GM23338 (cell line): ENCODE results near the gene ZYX. TPM values are rescaled to one million over a fixed set of nuclear protein-coding genes. Genes with fewer than 3 reads are reported as not detected.

Experiments
- ATAC-seq: fragments of 200-7000 bp; cut with Tn5 transposase; 3 replicates; pipeline ENCODE4 v1.9.1; 2020
- DNase-seq: peaks from one replicate; pipeline ENCODE4 v3.0.0-alpha.2; 2015; ENCODE audit warnings: low spot score
- H2AFZ ChIP-seq: fragments of 200-600 bp; sonication (generic); 2 replicates; pipeline ENCODE4 v1.8.0; 2016; ENCODE audit warnings: antibody characterized with exemption, mild to moderate bottlenecking, moderate library complexity
- H3F3A ChIP-seq: fragments of 200-600 bp; sonication (generic); replicated peaks from 2 replicates; pipeline ENCODE4 v1.8.0; 2017; ENCODE audit warnings: antibody characterized with exemption, mixed run types, low read depth
- H3K27ac ChIP-seq: fragments of 200-600 bp; sonication (generic); 2 replicates; pipeline ENCODE4 v1.6.1; 2016; ENCODE audit warnings: low read depth
- H3K27me3 ChIP-seq: fragments of 200-600 bp; sonication (generic); 2 replicates; pipeline ENCODE4 v1.8.0; 2016; ENCODE audit warnings: mild to moderate bottlenecking, mixed run types, moderate library complexity; ENCODE audit not compliant: insufficient read depth
- H3K36me3 ChIP-seq: fragments of 200-600 bp; sonication (generic); 2 replicates; pipeline ENCODE4 v1.8.0; 2016; ENCODE audit warnings: mild to moderate bottlenecking; ENCODE audit not compliant: insufficient read depth
- H3K4me1 ChIP-seq: fragments of 200-600 bp; sonication (generic); 2 replicates; pipeline ENCODE4 v1.8.0; 2016; ENCODE audit warnings: mild to moderate bottlenecking, moderate library complexity; ENCODE audit not compliant: insufficient read depth
- H3K4me2 ChIP-seq: fragments of 200-600 bp; sonication (generic); 2 replicates; pipeline ENCODE4 v1.7.1; 2017; ENCODE audit warnings: mixed run types
- H3K4me3 ChIP-seq: fragments of 200-600 bp; sonication (generic); 2 replicates; pipeline ENCODE4 v1.6.1; 2016; ENCODE audit warnings: mixed run types
- H3K79me2 ChIP-seq: fragments of 200-600 bp; sonication (generic); replicated peaks from 2 replicates; pipeline ENCODE4 v1.8.0; 2017; ENCODE audit warnings: mild to moderate bottlenecking; ENCODE audit not compliant: insufficient read depth
- H3K9me2 ChIP-seq: fragments of 200-600 bp; sonication (generic); 2 replicates; pipeline ENCODE4 v1.8.0; 2017; ENCODE audit not compliant: insufficient read depth
- H4K20me1 ChIP-seq: fragments of 200-600 bp; sonication (generic); replicated peaks from 2 replicates; pipeline ENCODE4 v1.8.0; 2017; ENCODE audit warnings: mild to moderate bottlenecking; ENCODE audit not compliant: insufficient read depth
- H3K27ac Mint-ChIP-seq: 2 replicates; pipeline ENCODE4 v1.8.0; 2020; ENCODE audit warnings: inconsistent platforms, mild to moderate bottlenecking, moderate library complexity, mixed read lengths
- H3K27me3 Mint-ChIP-seq: 3 replicates; pipeline ENCODE4 v1.8.0; 2022; ENCODE audit warnings: low read depth, mild to moderate bottlenecking, moderate library complexity, mixed read lengths, inconsistent platforms; ENCODE audit not compliant: insufficient read depth, poor library complexity
- H3K36me3 Mint-ChIP-seq: 3 replicates; pipeline ENCODE4 v1.8.0; 2021; ENCODE audit warnings: low read depth, mild to moderate bottlenecking, inconsistent platforms, moderate library complexity, mixed read lengths
- H3K4me1 Mint-ChIP-seq: 3 replicates; pipeline ENCODE4 v1.8.0; 2020; ENCODE audit warnings: mild to moderate bottlenecking, inconsistent platforms, mixed read lengths
- H3K4me3 Mint-ChIP-seq: 3 replicates; pipeline ENCODE4 v1.8.0; 2021; ENCODE audit warnings: moderate library complexity, mild to moderate bottlenecking, inconsistent platforms, mixed read lengths
- H3K9me3 Mint-ChIP-seq: 3 replicates; pipeline ENCODE4 v1.8.0; 2020; ENCODE audit warnings: moderate library complexity, mild to moderate bottlenecking, inconsistent platforms, mixed read lengths
- EZH2 ChIP-seq: fragments of 200-600 bp; sonication (generic); IDR thresholded peaks from one replicate; pipeline ENCODE4 v1.8.0; 2017; ENCODE audit warnings: antibody characterized with exemption, mild to moderate bottlenecking, low read depth; ENCODE audit not compliant: unreplicated experiment
- JUNB ChIP-seq: IDR thresholded peaks from one replicate; pipeline ENCODE4 v1.6.1; 2016; ENCODE audit warnings: antibody characterized with exemption; ENCODE audit not compliant: unreplicated experiment
- NANOG ChIP-seq: IDR thresholded peaks from 2 replicates; pipeline ENCODE4 v1.6.1; 2016; ENCODE audit warnings: antibody characterized with exemption, borderline replicate concordance
- POLR2AphosphoS5 ChIP-seq: IDR thresholded peaks from 2 replicates; pipeline ENCODE4 v1.6.1; 2016; ENCODE audit warnings: antibody characterized with exemption, low read depth
- STAT1 ChIP-seq: IDR thresholded peaks from one replicate; pipeline ENCODE4 v1.6.1; 2016; ENCODE audit warnings: antibody characterized with exemption; ENCODE audit not compliant: unreplicated experiment
- ZNF114 ChIP-seq: fragments of 250-450 bp; sonication (Bioruptor Pico); IDR thresholded peaks from 2 replicates; pipeline ENCODE4 v1.5.0; 2020; ENCODE audit warnings: mild to moderate bottlenecking, moderate library complexity
- ZNF331 ChIP-seq: fragments of 250-450 bp; sonication (Bioruptor Pico); IDR thresholded peaks from 2 replicates; pipeline ENCODE4 v1.5.0; 2020; ENCODE audit warnings: low read depth, mild to moderate bottlenecking, moderate library complexity
- polyA plus RNA-seq: library from polyadenylated mRNA; unstranded; fragments of >200 nt; fragmentation: Nextera tagmentation; extraction: Ambion mirVana; gene quantifications from 2 replicates; pipeline ENCODE4 v1.2.1, GENCODE V29; 2016
- total RNA-seq: library from RNA; depleted of rRNA; stranded (reverse); fragments of >200 nt; shearing (Covaris generic); gene quantifications from 2 replicates; pipeline ENCODE4 v1.2.3, GENCODE V29; 2014
- TF ChIP-seq, protein P1 (sequence below), 2 experiments: fragments of 200-600 bp in 1 of 2; sonication (generic) in 1 of 2; conservative IDR thresholded peaks; 2 replicates each; pipeline versions ENCODE4 v1.5.1 to v1.6.1; 2016 to 2017; ENCODE audit warnings: antibody characterized with exemption in 2 of 2, low read depth in 2 of 2, mild to moderate bottlenecking in 2 of 2, moderate library complexity in 1 of 2
- TF ChIP-seq, protein P2 (sequence below): IDR thresholded peaks from 2 replicates; pipeline ENCODE4 v1.6.1; 2016; ENCODE audit warnings: antibody characterized with exemption
- TF ChIP-seq, protein P3 (sequence below): IDR thresholded peaks from one replicate; pipeline ENCODE4 v1.6.1; 2018; ENCODE audit warnings: antibody characterized with exemption; ENCODE audit not compliant: unreplicated experiment

Gene ZYX
- total and polyA plus RNA-seq, 2 experiments from 2014 or later: 111 to 141 TPM

DNA sequence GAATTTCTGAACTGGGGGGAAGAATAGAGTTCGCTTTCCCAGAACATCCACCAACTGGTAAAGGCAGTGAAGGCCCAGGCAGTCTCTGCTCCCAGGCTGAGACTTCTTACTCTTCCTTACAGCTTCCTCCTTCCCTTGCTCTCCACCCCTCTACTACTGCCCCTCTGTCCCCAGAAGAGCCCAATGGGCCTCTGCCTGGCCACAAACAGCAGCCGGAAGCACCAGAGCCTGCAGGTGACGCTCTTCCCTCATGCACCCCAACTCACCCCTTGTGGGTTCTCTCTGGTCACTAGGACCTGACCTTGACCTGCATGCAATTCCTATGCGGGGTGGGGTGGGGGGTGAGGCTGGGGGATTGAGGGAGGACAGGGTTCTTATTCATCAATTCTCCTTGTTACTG lies 35.1 kb upstream of the ZYX start:
- H3K36me3 ChIP-seq: no peaks in the 10 kb centered on the region
- DNase-seq (peak; percentile 56), ATAC-seq (peak; percentile 52)
- H3K4me3 Mint-ChIP-seq: peak overlapping the region; percentile 79
- peaks cover 23% of the 10 kb centered on the region for H3K4me1 ChIP-seq
- peaks cover 4% of the 10 kb centered on the region; the same call in 2 of the 3 replicates for H3K36me3 Mint-ChIP-seq
- H2AFZ ChIP-seq: peak overlapping the region; percentile 68; the same call in 1 of the 2 replicates
- H3K79me2 ChIP-seq: no peaks in the 10 kb centered on the region
- no peaks in the 10 kb centered on the region; the same call in 1 of the 2 replicates for H3K27me3 ChIP-seq
- H3F3A ChIP-seq: 0 out of 2 replicates have a peak, but pooled peaks cover 8% of the 10 kb centered on the region
- H4K20me1 ChIP-seq: no peaks in the 10 kb centered on the region
- H3K4me2 ChIP-seq: peak overlapping the region; percentile 87
- TF ChIP-seq NANOG: no peak
- TF ChIP-seq, protein P1, sequence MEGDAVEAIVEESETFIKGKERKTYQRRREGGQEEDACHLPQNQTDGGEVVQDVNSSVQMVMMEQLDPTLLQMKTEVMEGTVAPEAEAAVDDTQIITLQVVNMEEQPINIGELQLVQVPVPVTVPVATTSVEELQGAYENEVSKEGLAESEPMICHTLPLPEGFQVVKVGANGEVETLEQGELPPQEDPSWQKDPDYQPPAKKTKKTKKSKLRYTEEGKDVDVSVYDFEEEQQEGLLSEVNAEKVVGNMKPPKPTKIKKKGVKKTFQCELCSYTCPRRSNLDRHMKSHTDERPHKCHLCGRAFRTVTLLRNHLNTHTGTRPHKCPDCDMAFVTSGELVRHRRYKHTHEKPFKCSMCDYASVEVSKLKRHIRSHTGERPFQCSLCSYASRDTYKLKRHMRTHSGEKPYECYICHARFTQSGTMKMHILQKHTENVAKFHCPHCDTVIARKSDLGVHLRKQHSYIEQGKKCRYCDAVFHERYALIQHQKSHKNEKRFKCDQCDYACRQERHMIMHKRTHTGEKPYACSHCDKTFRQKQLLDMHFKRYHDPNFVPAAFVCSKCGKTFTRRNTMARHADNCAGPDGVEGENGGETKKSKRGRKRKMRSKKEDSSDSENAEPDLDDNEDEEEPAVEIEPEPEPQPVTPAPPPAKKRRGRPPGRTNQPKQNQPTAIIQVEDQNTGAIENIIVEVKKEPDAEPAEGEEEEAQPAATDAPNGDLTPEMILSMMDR (conservative IDR thresholded peaks at IDR 0.05; ENCODE audit: low read depth in 2 of 2): peak; percentile 41 to 84
- H3K4me3 ChIP-seq: peak overlapping the region; percentile 52
- no peaks in the 10 kb centered on the region for H3K9me2 ChIP-seq
- peaks cover 23% of the 10 kb centered on the region for H3K27me3 Mint-ChIP-seq
- H3K27ac ChIP-seq: no peak overlapping the region
- H3K9me3 Mint-ChIP-seq: peaks cover 6% of the 10 kb centered on the region; the same call in 1 of the 3 replicates
- no peak overlapping the region for H3K27ac Mint-ChIP-seq
- peaks cover 22% of the 10 kb centered on the region for H3K4me1 Mint-ChIP-seq

DNA sequence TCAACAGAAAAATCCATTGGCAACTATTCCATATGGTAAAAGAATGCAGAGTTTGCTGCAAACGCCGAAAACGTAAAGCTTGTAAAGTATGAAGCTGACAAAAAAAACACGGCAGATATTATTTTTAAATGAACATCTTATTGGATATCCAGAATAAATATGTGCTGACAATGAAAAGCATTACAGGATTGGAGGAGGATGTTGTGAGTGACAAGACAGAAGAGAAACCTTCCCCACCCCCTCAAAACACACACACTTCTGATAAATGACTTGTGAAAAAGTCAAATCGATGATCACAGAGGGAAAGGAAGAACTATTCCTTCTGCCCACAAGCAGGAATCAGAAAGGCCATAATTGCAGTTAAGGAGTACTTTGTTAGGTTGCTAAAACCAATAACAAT lies 33.2 kb upstream of the ZYX start:
- DNase-seq (no peak), ATAC-seq (no peak)
- Histone ChIP-seq H2AFZ (no peak overlapping the region), H3K79me2 (no peaks in the 10 kb centered on the region), H3K4me1 (peaks cover 23% of the 10 kb centered on the region), H3F3A (0 out of 2 replicates have a peak, but pooled peaks cover 8% of the 10 kb centered on the region), H3K9me2 (no peaks in the 10 kb centered on the region), H4K20me1 (no peaks in the 10 kb centered on the region), H3K4me2 (no peak overlapping the region), H3K36me3 (no peaks in the 10 kb centered on the region), H3K27me3 (no peaks in the 10 kb centered on the region; the same call in 1 of the 2 replicates), H3K4me3 (no peak overlapping the region), H3K27ac (no peak overlapping the region)
- Mint-ChIP-seq H3K36me3 (peaks cover 4% of the 10 kb centered on the region; the same call in 2 of the 3 replicates), H3K9me3 (peaks cover 6% of the 10 kb centered on the region; the same call in 1 of the 3 replicates), H3K27me3 (peaks cover 23% of the 10 kb centered on the region), H3K27ac (no peak overlapping the region), H3K4me3 (no peak overlapping the region), H3K4me1 (peaks cover 38% of the 10 kb centered on the region)
- TF ChIP-seq STAT1 (no peak), POLR2AphosphoS5 (no peak), EZH2 (no peak), ZNF331 (CRISPR knock-in tag) (no peak), NANOG (no peak), JUNB (no peak), ZNF114 (no peak)
- TF ChIP-seq, protein P2, sequence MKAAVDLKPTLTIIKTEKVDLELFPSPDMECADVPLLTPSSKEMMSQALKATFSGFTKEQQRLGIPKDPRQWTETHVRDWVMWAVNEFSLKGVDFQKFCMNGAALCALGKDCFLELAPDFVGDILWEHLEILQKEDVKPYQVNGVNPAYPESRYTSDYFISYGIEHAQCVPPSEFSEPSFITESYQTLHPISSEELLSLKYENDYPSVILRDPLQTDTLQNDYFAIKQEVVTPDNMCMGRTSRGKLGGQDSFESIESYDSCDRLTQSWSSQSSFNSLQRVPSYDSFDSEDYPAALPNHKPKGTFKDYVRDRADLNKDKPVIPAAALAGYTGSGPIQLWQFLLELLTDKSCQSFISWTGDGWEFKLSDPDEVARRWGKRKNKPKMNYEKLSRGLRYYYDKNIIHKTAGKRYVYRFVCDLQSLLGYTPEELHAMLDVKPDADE: no peak
- TF ChIP-seq, protein P1 (conservative IDR thresholded peaks at IDR 0.05; ENCODE audit: low read depth in 2 of 2): no peak
- TF ChIP-seq, protein P3, sequence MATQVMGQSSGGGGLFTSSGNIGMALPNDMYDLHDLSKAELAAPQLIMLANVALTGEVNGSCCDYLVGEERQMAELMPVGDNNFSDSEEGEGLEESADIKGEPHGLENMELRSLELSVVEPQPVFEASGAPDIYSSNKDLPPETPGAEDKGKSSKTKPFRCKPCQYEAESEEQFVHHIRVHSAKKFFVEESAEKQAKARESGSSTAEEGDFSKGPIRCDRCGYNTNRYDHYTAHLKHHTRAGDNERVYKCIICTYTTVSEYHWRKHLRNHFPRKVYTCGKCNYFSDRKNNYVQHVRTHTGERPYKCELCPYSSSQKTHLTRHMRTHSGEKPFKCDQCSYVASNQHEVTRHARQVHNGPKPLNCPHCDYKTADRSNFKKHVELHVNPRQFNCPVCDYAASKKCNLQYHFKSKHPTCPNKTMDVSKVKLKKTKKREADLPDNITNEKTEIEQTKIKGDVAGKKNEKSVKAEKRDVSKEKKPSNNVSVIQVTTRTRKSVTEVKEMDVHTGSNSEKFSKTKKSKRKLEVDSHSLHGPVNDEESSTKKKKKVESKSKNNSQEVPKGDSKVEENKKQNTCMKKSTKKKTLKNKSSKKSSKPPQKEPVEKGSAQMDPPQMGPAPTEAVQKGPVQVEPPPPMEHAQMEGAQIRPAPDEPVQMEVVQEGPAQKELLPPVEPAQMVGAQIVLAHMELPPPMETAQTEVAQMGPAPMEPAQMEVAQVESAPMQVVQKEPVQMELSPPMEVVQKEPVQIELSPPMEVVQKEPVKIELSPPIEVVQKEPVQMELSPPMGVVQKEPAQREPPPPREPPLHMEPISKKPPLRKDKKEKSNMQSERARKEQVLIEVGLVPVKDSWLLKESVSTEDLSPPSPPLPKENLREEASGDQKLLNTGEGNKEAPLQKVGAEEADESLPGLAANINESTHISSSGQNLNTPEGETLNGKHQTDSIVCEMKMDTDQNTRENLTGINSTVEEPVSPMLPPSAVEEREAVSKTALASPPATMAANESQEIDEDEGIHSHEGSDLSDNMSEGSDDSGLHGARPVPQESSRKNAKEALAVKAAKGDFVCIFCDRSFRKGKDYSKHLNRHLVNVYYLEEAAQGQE: no peak
